Upper lobe of left lung (tissue), 6 donors: ENCODE data around the gene DCAF17. TPM values are rescaled to one million over a fixed set of nuclear protein-coding genes. Genes with fewer than 3 reads are reported as not detected.

ENCODE experiments used
- ATAC-seq, 2 donors: fragments of 200-7000 bp; cut with Tn5 transposase; one replicate each; pipeline ENCODE4 v1.9.1; 2022; ENCODE audit warnings: mild to moderate bottlenecking in 2 of 2, moderate library complexity in 2 of 2; ENCODE audit not compliant: low FRiP score in 2 of 2
- DNase-seq, 2 donors: peaks; one replicate each; pipeline ENCODE4 v3.0.0-alpha.2; 2019 to 2020
- H3K27ac ChIP-seq, 4 donors: fragments of 200-600 bp; sonication (generic); one replicate each; pipeline ENCODE4 v1.5.1; 2016 to 2019
- H3K27me3 ChIP-seq, 4 donors: fragments of 200-600 bp; sonication (generic); one replicate each; pipeline ENCODE4 v1.5.1; 2017 to 2019
- H3K36me3 ChIP-seq, 4 donors: fragments of 200-600 bp; sonication (generic); one replicate each; pipeline ENCODE4 v1.5.1; 2016 to 2019
- H3K4me1 ChIP-seq, 4 donors: fragments of 200-600 bp; sonication (generic); one replicate each; pipeline ENCODE4 v1.5.1; 2018 to 2019
- H3K4me3 ChIP-seq, 4 donors: fragments of 200-600 bp; sonication (generic); one replicate each; pipeline ENCODE4 v1.5.1; 2017 to 2019; ENCODE audit warnings: mild to moderate bottlenecking in 2 of 4, moderate library complexity in 1 of 4
- H3K9me3 ChIP-seq, 4 donors: fragments of 200-600 bp; sonication (generic); one replicate each; pipeline ENCODE4 v1.5.1; 2018 to 2019
- CTCF ChIP-seq, 6 experiments: fragments of 450-650 bp in 4 of 6; fragments of 200-600 bp in 2 of 6; sonication (generic) in 2 of 6; IDR thresholded peaks; one replicate each; pipeline ENCODE4 v1.5.1; 2016 to 2019; ENCODE audit warnings: antibody characterized with exemption in 6 of 6
- EP300 ChIP-seq, 4 donors: sonication (generic); formaldehyde crosslinking; IDR thresholded peaks; one replicate each; pipeline ENCODE4 v1.5.1; 2017; ENCODE audit warnings: antibody characterized with exemption in 4 of 4, control low read depth in 2 of 4
- POLR2A ChIP-seq, 4 donors: fragments of 450-650 bp; IDR thresholded peaks; one replicate each; pipeline ENCODE4 v1.5.1; 2016 to 2017; ENCODE audit warnings: antibody characterized with exemption in 4 of 4, mild to moderate bottlenecking in 2 of 4
- POLR2AphosphoS5 ChIP-seq, 2 donors: sonication (generic); formaldehyde crosslinking; IDR thresholded peaks; one replicate each; pipeline ENCODE4 v1.5.1; 2017; ENCODE audit warnings: antibody characterized with exemption in 2 of 2
- WGBS, 2 donors: methylation state at CpG; one replicate each; pipeline ENCODE4 v1.1.5; 2017 to 2018; 5-methylcytosine and 5-hydroxymethylcytosine counted together
- total RNA-seq, 6 donors: library from RNA; depleted of rRNA in 4 of 6; stranded (reverse); fragments of >200 nt in 4 of 6; gene quantifications; one replicate each; pipeline versions ENCODE4 v1.1.0 to v1.2.1, GENCODE V29; 2016 to 2021
- donor health status: DM: no; HTN: no; CAD: no; lungs with moderate emphysema.
- donor health status: DM: no; HTN: yes; CAD: no; lungs with severe emphysema.

DCAF17 gene
- total RNA-seq, 6 donors from 2014 or later = 6.2 to 24.7 (median 11.9) TPM

- no peak for ATAC-seq
- WGBS, 2 donors = 82 to 92% methylated on average over 1 of the region's 1 CpG
- H3K27me3 ChIP-seq = no peaks in the 10 kb centered on the region
- H3K36me3 ChIP-seq = peaks cover 0 to 37% (median 2%) of the 10 kb centered on the region in 4 donors
- no peak for DNase-seq
- no peak for TF ChIP-seq POLR2A (IDR thresholded peaks at IDR 0.05)
- no peak for TF ChIP-seq EP300 (IDR thresholded peaks at IDR 0.05)
- TF ChIP-seq CTCF (IDR thresholded peaks at IDR 0.05) = no peak
- TF ChIP-seq POLR2AphosphoS5 (IDR thresholded peaks at IDR 0.05) = no peak
- H3K27ac ChIP-seq = no peak overlapping the region
- no peaks in the 10 kb centered on the region for H3K4me1 ChIP-seq
- no peak overlapping the region for H3K4me3 ChIP-seq
- no peaks in the 10 kb centered on the region for H3K9me3 ChIP-seq
Measured at GRCh38 chr2:171475979-171476378, 42.0 kb downstream of the DCAF17 start.

- H3K4me3 ChIP-seq = no peak overlapping the region
- H3K4me1 ChIP-seq = no peaks in the 10 kb centered on the region
- H3K27me3 ChIP-seq = no peaks in the 10 kb centered on the region
- DNase-seq (no peak), ATAC-seq (no peak)
- WGBS, 2 donors = 65 to 68% methylated on average over 1 of the region's 1 CpG
- TF ChIP-seq CTCF (IDR thresholded peaks at IDR 0.05) = no peak
- no peak for TF ChIP-seq EP300 (IDR thresholded peaks at IDR 0.05)
- TF ChIP-seq POLR2A (IDR thresholded peaks at IDR 0.05) = no peak
- no peak for TF ChIP-seq POLR2AphosphoS5 (IDR thresholded peaks at IDR 0.05)
- H3K9me3 ChIP-seq = no peaks in the 10 kb centered on the region
- peaks cover 0 to 35% (median 2%) of the 10 kb centered on the region in 4 donors for H3K36me3 ChIP-seq
- H3K27ac ChIP-seq = no peak overlapping the region
Measured at GRCh38 chr2:171478345-171478744, 44.3 kb downstream of the DCAF17 start.

GRCh38 chr2:171479154-171479814 lies 45.3 kb downstream of the DCAF17 start:
- 81% methylated on average over 3 of the region's 3 CpGs for WGBS, 2 donors
- Histone ChIP-seq H3K27me3 (no peaks in the 10 kb centered on the region), H3K27ac (no peak overlapping the region), H3K36me3 (peaks cover 0 to 35% (median under 1%) of the 10 kb centered on the region in 4 donors), H3K4me1 (no peaks in the 10 kb centered on the region), H3K4me3 (no peak overlapping the region), H3K9me3 (no peaks in the 10 kb centered on the region)
- no peak for DNase-seq
- ATAC-seq = no peak
- TF ChIP-seq POLR2A (IDR thresholded peaks at IDR 0.05) (no peak), CTCF (IDR thresholded peaks at IDR 0.05) (no peak), EP300 (IDR thresholded peaks at IDR 0.05) (no peak), POLR2AphosphoS5 (IDR thresholded peaks at IDR 0.05) (no peak)

- no peak for DNase-seq
- WGBS, 2 donors = 92 to 93% methylated on average over 1 of the region's 1 CpG
- ATAC-seq = no peak
- H3K4me3 ChIP-seq = no peak overlapping the region
- TF ChIP-seq CTCF (IDR thresholded peaks at IDR 0.05) (no peak), POLR2A (IDR thresholded peaks at IDR 0.05) (no peak), POLR2AphosphoS5 (IDR thresholded peaks at IDR 0.05) (no peak), EP300 (IDR thresholded peaks at IDR 0.05) (no peak)
- no peaks in the 10 kb centered on the region for H3K27me3 ChIP-seq
- H3K4me1 ChIP-seq = no peaks in the 10 kb centered on the region
- H3K27ac ChIP-seq = no peak overlapping the region
- H3K36me3 ChIP-seq = peaks cover 0 to 27% (median 0%) of the 10 kb centered on the region in 4 donors
- no peaks in the 10 kb centered on the region for H3K9me3 ChIP-seq
Measured at GRCh38 chr2:171480908-171481307, 46.9 kb downstream of the DCAF17 start.

GRCh38 chr2:171482308-171482707 lies 48.3 kb downstream of the DCAF17 start:
- peaks cover 0 to 26% (median 0%) of the 10 kb centered on the region in 4 donors for H3K36me3 ChIP-seq

More at GRCh38 chr2:171482308-171482707, 48.3 kb downstream of the DCAF17 start:
- Histone ChIP-seq H3K4me3 (no peak overlapping the region), H3K27me3 (no peaks in the 10 kb centered on the region), H3K9me3 (no peaks in the 10 kb centered on the region), H3K4me1 (no peaks in the 10 kb centered on the region), H3K27ac (no peak overlapping the region)
- DNase-seq (no peak), ATAC-seq (no peak)
- TF ChIP-seq POLR2A (IDR thresholded peaks at IDR 0.05) = no peak
- no peak for TF ChIP-seq EP300 (IDR thresholded peaks at IDR 0.05)
- no peak for TF ChIP-seq POLR2AphosphoS5 (IDR thresholded peaks at IDR 0.05)
- no peak for TF ChIP-seq CTCF (IDR thresholded peaks at IDR 0.05)
